Endothelial cell of umbilical vein (primary cell): ENCODE measurements around the gene DNAH6. TPM values are rescaled to one million over a fixed set of nuclear protein-coding genes. Genes with fewer than 3 reads are reported as not detected.

ENCODE experiments used
- BruUV-seq: library from RNA; stranded (reverse); fragments of 400-500 nt; replicated peaks from 2 replicates; lab custom pipeline; 2021; lab: Mats Ljungman, UMichigan
- CTCF ChIA-PET: fragments of 300-600, 350-600 bp; sonication (Branson Sonifier 250); formaldehyde crosslinking; loops from one replicate; lab custom pipeline; 2021; ENCODE audit warnings: antibody characterized with exemption, inconsistent platforms; lab: Charles Lee
- POLR2A ChIA-PET: fragments of 300-600, 350-600 bp; sonication (Branson Sonifier 250); formaldehyde crosslinking; loops from one replicate; lab custom pipeline; 2021; ENCODE audit warnings: antibody characterized with exemption, inconsistent platforms; lab: Charles Lee
- DNase-seq: peaks from one replicate; pipeline ENCODE4 v3.0.0-alpha.2; 2011; ENCODE audit warnings: low read depth, low spot score
- FAIRE-seq: peaks from 2 replicates; lab custom pipeline; 2011; peaks lifted over from hg19 to GRCh38; lab: Jason Lieb, UNC
- H2AFZ ChIP-seq: 2 replicates; pipeline ENCODE4 v1.6.0; 2012; ENCODE audit warnings: low read depth, low read length, control low read depth, inconsistent platforms
- H3K27ac ChIP-seq: 2 replicates; pipeline ENCODE4 v1.5.1; 2011; ENCODE audit warnings: low read depth, mild to moderate bottlenecking, control low read depth, low read length, moderate library complexity; ENCODE audit not compliant: insufficient read depth
- H3K27me3 ChIP-seq, 2 experiments: 2 replicates each; pipeline versions ENCODE4 v1.6.0 to v1.6.1; 2011; ENCODE audit warnings: low read length in 2 of 2, mixed read lengths in 1 of 2; ENCODE audit not compliant: control insufficient read depth in 2 of 2, insufficient read depth in 2 of 2
- H3K36me3 ChIP-seq, 2 experiments: 2 replicates in 1 of 2; 3 replicates in 1 of 2; pipeline ENCODE4 v1.5.1; 2011; ENCODE audit warnings: low read length in 2 of 2, mild to moderate bottlenecking in 1 of 2, moderate library complexity in 1 of 2; ENCODE audit not compliant: control insufficient read depth in 2 of 2, insufficient read depth in 2 of 2; ENCODE audit errors: extremely low read depth in 1 of 2
- H3K4me1 ChIP-seq: 3 replicates; pipeline ENCODE4 v1.5.1; 2011; ENCODE audit warnings: mild to moderate bottlenecking, low read length; ENCODE audit not compliant: control insufficient read depth, insufficient read depth; ENCODE audit errors: extremely low read depth
- H3K4me2 ChIP-seq: 2 replicates; pipeline ENCODE4 v1.6.1; 2011; ENCODE audit warnings: low read length, control low read depth, mixed read lengths; ENCODE audit not compliant: insufficient read depth
- H3K4me3 ChIP-seq, 3 experiments: fragments of 200-600 bp in 1 of 3; sonication (generic), shearing (Covaris generic) in 1 of 3; replicated peaks in 1 of 3; 2 replicates each; pipeline ENCODE4 v1.5.1; 2011 to 2016; ENCODE audit warnings: control low read depth in 3 of 3, low read length in 3 of 3, mild to moderate bottlenecking in 2 of 3, inconsistent platforms in 1 of 3, low read depth in 1 of 3, moderate library complexity in 1 of 3; ENCODE audit not compliant: insufficient read depth in 1 of 3
- H3K79me2 ChIP-seq: 2 replicates; pipeline ENCODE4 v1.6.0; 2012; ENCODE audit warnings: low read length, inconsistent platforms; ENCODE audit not compliant: control insufficient read depth, insufficient read depth
- H3K9ac ChIP-seq: replicated peaks from 2 replicates; pipeline ENCODE3; 2011; ENCODE audit warnings: low read length, control low read depth; ENCODE audit not compliant: insufficient read depth; ENCODE audit errors: extremely low read depth
- H3K9me1 ChIP-seq: replicated peaks from 3 replicates; pipeline ENCODE4 v1.6.0; 2011; ENCODE audit warnings: mild to moderate bottlenecking, low read length; ENCODE audit not compliant: control insufficient read depth, insufficient read depth; ENCODE audit errors: extremely low read depth
- H3K9me3 ChIP-seq: replicated peaks from 2 replicates; pipeline ENCODE4 v1.5.1; 2012; ENCODE audit warnings: low read length, inconsistent platforms; ENCODE audit not compliant: control insufficient read depth, insufficient read depth
- H4K20me1 ChIP-seq: replicated peaks from 2 replicates; pipeline ENCODE3; 2011; ENCODE audit warnings: mild to moderate bottlenecking, low read length; ENCODE audit not compliant: control insufficient read depth, insufficient read depth; ENCODE audit errors: extremely low read depth
- EZH2 ChIP-seq: IDR thresholded peaks from 2 replicates; pipeline ENCODE4 v1.6.1; 2012; ENCODE audit warnings: borderline replicate concordance, low read depth, mild to moderate bottlenecking, moderate library complexity, low read length, inconsistent platforms; ENCODE audit not compliant: severe bottlenecking
- FOS ChIP-seq: IDR thresholded peaks from 2 replicates; pipeline ENCODE4 v1.6.1; 2011; ENCODE audit warnings: mild to moderate bottlenecking, low read length, moderate library complexity, borderline replicate concordance; ENCODE audit not compliant: insufficient read depth
- GATA2 ChIP-seq: IDR thresholded peaks from 2 replicates; pipeline ENCODE4 v1.7.0; 2011; ENCODE audit warnings: low read depth, mild to moderate bottlenecking, moderate library complexity, mixed read lengths, low read length; ENCODE audit not compliant: insufficient read length, insufficient read depth
- JUN ChIP-seq: IDR thresholded peaks from 2 replicates; pipeline ENCODE4 v1.6.1; 2011; ENCODE audit warnings: borderline replicate concordance, low read depth; ENCODE audit not compliant: insufficient read length, insufficient read depth
- MAX ChIP-seq: IDR thresholded peaks from 2 replicates; pipeline ENCODE4 v1.6.1; 2011; ENCODE audit not compliant: insufficient read depth, insufficient read length
- MYC ChIP-seq: IDR thresholded peaks from one replicate; pipeline ENCODE4 v1.6.1; 2011; ENCODE audit warnings: mild to moderate bottlenecking, low read depth, low read length
- POLR2A ChIP-seq: IDR thresholded peaks from 2 replicates; pipeline ENCODE4 v1.6.1; 2012; ENCODE audit warnings: low read depth, mild to moderate bottlenecking, control low read depth, low read length
- dilution Hi-C: fragments of 300-500 bp; cut with MboI; formaldehyde crosslinking; loops from one replicate; pipeline ENCODE4 v1.15.0; 2019; ENCODE audit warnings: low sequenced_read_pairs; ENCODE audit not compliant: extremely low pct_ligation_motif_present
- intact Hi-C: fragments of 100-400 bp; cut with micrococcal nuclease; formaldehyde crosslinking; loops from one replicate; pipeline ENCODE4 v1.10.0; 2022
- polyA plus RNA-seq, 4 experiments: library from polyadenylated mRNA; depleted of rRNA in 3 of 4; stranded (reverse) in 3 of 4; unstranded in 1 of 4; fragments of >200 nt; gene quantifications; 2 replicates each; pipeline versions ENCODE4 v1.2.1 to v1.2.3, GENCODE V29; 2011 to 2012; ENCODE audit warnings: missing spikeins in 1 of 4
- total RNA-seq: library from RNA; stranded (reverse); gene quantifications from 2 replicates; pipeline ENCODE4 v1.2.3, GENCODE V29; 2021

The DNAH6 gene
- total and polyA plus RNA-seq, 2 donors (not counting 3 experiments of a cell fraction or from before 2014, with no cell fraction given) = 0.24 TPM; not detected in 1

GRCh38 chr2:84492571-84492970, 23.7 kb upstream of the DNAH6 start:
- Histone ChIP-seq H3K36me3 (no peaks in the 10 kb centered on the region), H3K4me1 (peaks cover 21% of the 10 kb centered on the region), H2AFZ (no peak overlapping the region), H3K79me2 (no peaks in the 10 kb centered on the region), H3K27me3 (no peaks in the 10 kb centered on the region), H3K9ac (no peak overlapping the region), H3K27ac (no peak overlapping the region), H3K4me3 (no peak overlapping the region), H4K20me1 (no peaks in the 10 kb centered on the region), H3K4me2 (no peak overlapping the region), H3K9me1 (no peaks in the 10 kb centered on the region), H3K9me3 (no peaks in the 10 kb centered on the region)
- CTCF ChIA-PET = interaction anchor here (1.5 kb wide), 1 partner anchor 523 kb away, joined by 4 read pairs; no protein-coding TSS in a partner anchor
- POLR2A ChIA-PET = no interaction called here
- TF ChIP-seq JUN (no peak), POLR2A (no peak), MAX (no peak), MYC (no peak), EZH2 (no peak), GATA2 (no peak), FOS (no peak)
- FAIRE-seq (no peak), DNase-seq (no peak)
- dilution Hi-C loops (no loop called here), intact Hi-C loops (loop anchor here (10.0 kb wide), 1 partner anchor 802 kb away; no protein-coding TSS in a partner anchor)
- no TSS peak for BruUV-seq

GRCh38 chr2:84493514-84493913, 22.8 kb upstream of the DNAH6 start:
- Histone ChIP-seq H3K4me3 (no peak overlapping the region), H3K4me2 (peak overlapping the region; percentile 67), H3K36me3 (no peaks in the 10 kb centered on the region), H3K79me2 (no peaks in the 10 kb centered on the region), H4K20me1 (no peaks in the 10 kb centered on the region), H2AFZ (no peak overlapping the region), H3K9me3 (no peaks in the 10 kb centered on the region), H3K27ac (peak overlapping the region; percentile 99), H3K27me3 (no peaks in the 10 kb centered on the region), H3K9ac (peak overlapping the region; percentile 86), H3K9me1 (no peaks in the 10 kb centered on the region), H3K4me1 (peaks cover 21% of the 10 kb centered on the region)
- no TSS peak for BruUV-seq
- dilution Hi-C loops (no loop called here), intact Hi-C loops (loop anchor here (10.0 kb wide), 1 partner anchor 801 kb away; no protein-coding TSS in a partner anchor)
- DNase-seq (peak; percentile 60), FAIRE-seq (peak; percentile 77)
- ChIA-PET CTCF (interaction anchor here (0.9 to 2.7 kb wide), 8 partner anchors 22 to 805 kb away, joined by 3 to 13 read pairs (median 4); partner anchors contain the start of gene DNAH6), POLR2A (no interaction called here)
- TF ChIP-seq JUN (peak; percentile 84), FOS (peak; percentile 83), GATA2 (no peak)
